Mesenchymal stem cell (in vitro differentiated cells and primary cell): ENCODE measurements around the gene PLXND1.
"Not testable (repeated sequence)": the region's sequence is repeated elsewhere in the genome, so short reads cannot be mapped to it uniquely, and the experiment has no call there.

ENCODE experiments used
- DNase-seq: peaks from one replicate; pipeline ENCODE4 v3.0.0-alpha.2; 2013
- H2AFZ ChIP-seq: one replicate; pipeline ENCODE4 v1.6.1; 2013; ENCODE audit warnings: low read depth, mild to moderate bottlenecking, control low read depth, inconsistent platforms, low read length, moderate library complexity
- H2AK5ac ChIP-seq: 2 replicates; pipeline ENCODE4 v1.6.1; 2013; ENCODE audit warnings: low read length, moderate library complexity, mild to moderate bottlenecking, inconsistent platforms; ENCODE audit not compliant: severe bottlenecking
- H2BK120ac ChIP-seq: one replicate; pipeline ENCODE4 v1.6.1; 2013; ENCODE audit warnings: low read depth, mild to moderate bottlenecking, inconsistent platforms, low read length, moderate library complexity
- H2BK12ac ChIP-seq, 2 experiments: one replicate each; pipeline ENCODE4 v1.6.1; 2013; ENCODE audit warnings: inconsistent platforms in 2 of 2, low read length in 2 of 2, mild to moderate bottlenecking in 2 of 2, moderate library complexity in 2 of 2, control low read depth in 1 of 2
- H2BK15ac ChIP-seq: one replicate; pipeline ENCODE4 v1.6.1; 2013; ENCODE audit warnings: mild to moderate bottlenecking, low read depth, inconsistent platforms; ENCODE audit not compliant: poor library complexity, severe bottlenecking
- H2BK5ac ChIP-seq: 2 replicates; pipeline ENCODE4 v1.6.1; 2013; ENCODE audit warnings: low read depth, mild to moderate bottlenecking, low read length, control low read depth, inconsistent platforms; ENCODE audit not compliant: poor library complexity, severe bottlenecking
- H3K14ac ChIP-seq, 2 experiments: one replicate each; pipeline ENCODE4 v1.6.1; 2013; ENCODE audit warnings: inconsistent platforms in 2 of 2, low read length in 2 of 2, control low read depth in 1 of 2, mild to moderate bottlenecking in 1 of 2, moderate library complexity in 1 of 2
- H3K18ac ChIP-seq, 2 experiments: one replicate each; pipeline ENCODE4 v1.6.1; 2013; ENCODE audit warnings: inconsistent platforms in 2 of 2, low read length in 2 of 2, control low read depth in 1 of 2, low read depth in 1 of 2, mild to moderate bottlenecking in 1 of 2
- H3K23ac ChIP-seq, 2 experiments: one replicate each; pipeline ENCODE4 v1.6.1; 2013; ENCODE audit warnings: inconsistent platforms in 2 of 2, low read length in 2 of 2, mild to moderate bottlenecking in 2 of 2, moderate library complexity in 2 of 2, control low read depth in 1 of 2
- H3K27ac ChIP-seq: 2 replicates; pipeline ENCODE4 v1.5.1; 2013; ENCODE audit warnings: mild to moderate bottlenecking, moderate library complexity, low read length, control low read depth, inconsistent platforms; ENCODE audit not compliant: poor library complexity, severe bottlenecking
- H3K27me3 ChIP-seq, 2 experiments: 2 replicates each; pipeline versions ENCODE4 v1.6.1 to v1.7.0; 2013; ENCODE audit warnings: low read length in 2 of 2, mild to moderate bottlenecking in 2 of 2, moderate library complexity in 2 of 2, control low read depth in 1 of 2, inconsistent platforms in 1 of 2; ENCODE audit not compliant: control insufficient read depth in 1 of 2, insufficient read depth in 1 of 2
- H3K36me3 ChIP-seq, 2 experiments: 2 replicates each; pipeline versions ENCODE4 v1.6.1 to v1.7.0; 2013; ENCODE audit warnings: low read length in 2 of 2, control low read depth in 1 of 2, inconsistent platforms in 1 of 2, low read depth in 1 of 2, mild to moderate bottlenecking in 1 of 2; ENCODE audit not compliant: insufficient read depth in 2 of 2, control insufficient read depth in 1 of 2
- H3K4ac ChIP-seq, 2 experiments: one replicate each; pipeline ENCODE4 v1.6.1; 2013; ENCODE audit warnings: inconsistent platforms in 2 of 2, low read length in 2 of 2, mild to moderate bottlenecking in 2 of 2, moderate library complexity in 2 of 2, control low read depth in 1 of 2, low read depth in 1 of 2
- H3K4me1 ChIP-seq: 2 replicates; pipeline ENCODE4 v1.6.1; 2013; ENCODE audit warnings: low read depth, low read length, control low read depth; ENCODE audit not compliant: control insufficient read depth, insufficient read depth
- H3K4me2 ChIP-seq: 2 replicates; pipeline ENCODE4 v1.6.1; 2013; ENCODE audit warnings: low read length, mild to moderate bottlenecking, inconsistent platforms; ENCODE audit not compliant: poor library complexity, severe bottlenecking
- H3K4me3 ChIP-seq, 2 experiments: 2 replicates each; pipeline versions ENCODE4 v1.5.1 to v1.7.0; 2013; ENCODE audit warnings: low read length in 2 of 2, mild to moderate bottlenecking in 2 of 2, control low read depth in 1 of 2, low read depth in 1 of 2; ENCODE audit not compliant: insufficient read depth in 1 of 2
- H3K79me1 ChIP-seq: replicated peaks from 2 replicates; pipeline ENCODE4 v1.6.1; 2013; ENCODE audit warnings: mild to moderate bottlenecking, control low read depth, low read length, inconsistent platforms; ENCODE audit not compliant: poor library complexity, severe bottlenecking
- H3K9ac ChIP-seq: 2 replicates; pipeline ENCODE4 v1.7.0; 2013; ENCODE audit warnings: mild to moderate bottlenecking, low read length, moderate library complexity
- H3K9me3 ChIP-seq: 2 replicates; pipeline ENCODE4 v1.7.0; 2013; ENCODE audit warnings: mild to moderate bottlenecking, low read length; ENCODE audit not compliant: control insufficient read depth
- H4K8ac ChIP-seq: one replicate; pipeline ENCODE4 v1.6.1; 2013; ENCODE audit warnings: inconsistent platforms, mild to moderate bottlenecking, low read length, moderate library complexity
- H4K91ac ChIP-seq: one replicate; pipeline ENCODE4 v1.6.1; 2013; ENCODE audit warnings: mild to moderate bottlenecking, low read length, inconsistent platforms
- WGBS: methylation state at CpG from one replicate; pipeline ENCODE4 v1.1.7; 2013; ENCODE audit warnings: mixed read lengths; 5-methylcytosine and 5-hydroxymethylcytosine counted together

PLXND1 gene

DNA sequence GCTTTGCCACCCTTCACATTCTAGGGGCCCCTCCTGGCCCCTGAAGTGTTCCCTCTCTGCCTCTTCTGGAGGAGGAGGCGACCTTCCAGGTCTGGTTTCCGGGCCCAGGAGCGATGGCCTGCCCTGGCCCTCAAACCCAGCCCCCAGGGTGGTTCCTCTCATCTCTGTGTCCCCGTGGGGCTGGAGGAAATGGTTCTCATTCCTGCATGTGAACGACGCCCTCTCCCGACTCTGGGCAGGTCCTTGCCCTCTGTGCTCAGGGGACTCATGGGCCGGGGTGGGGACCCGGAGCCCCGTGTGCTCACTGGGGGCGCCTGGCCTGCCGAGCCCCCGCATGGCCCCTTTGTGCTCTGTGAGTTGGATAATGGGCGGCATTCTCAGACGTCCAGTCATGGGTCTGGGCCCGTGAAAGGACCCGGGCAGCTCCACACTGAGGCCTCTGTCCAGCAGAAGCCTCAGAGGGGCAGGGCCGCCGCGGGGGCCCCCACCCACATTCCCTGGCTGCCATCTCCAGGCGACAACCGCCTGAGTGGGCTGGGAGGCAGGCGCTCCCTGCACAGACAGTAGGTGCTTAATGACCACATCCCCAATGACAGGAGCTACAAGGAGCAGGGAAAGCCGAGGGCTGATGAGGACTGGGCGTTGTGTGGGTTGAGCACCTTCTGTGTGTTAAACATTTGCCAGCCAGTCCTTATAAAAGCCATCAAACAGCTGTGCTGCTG, 5.5 kb upstream of the PLXND1 start:
- Histone ChIP-seq H3K14ac (peak overlapping the region in 1 of 2 experiments; percentile 81), H2BK15ac (peak overlapping the region; percentile 88), H4K91ac (peak overlapping the region; percentile 94), H2BK120ac (peak overlapping the region; percentile 75), H3K9me3 (no peaks in the 10 kb centered on the region), H2BK12ac (peak overlapping the region; percentile 59 to 97), H3K18ac (peak overlapping the region; percentile 77 to 78), H3K79me1 (no peaks in the 10 kb centered on the region), H3K27ac (no peak overlapping the region), H2AK5ac (peak overlapping the region; percentile 75), H4K8ac (peak overlapping the region; percentile 93), H2AFZ (peak overlapping the region; percentile 55), H3K4me2 (no peak overlapping the region), H3K4ac (peak overlapping the region; percentile 76 to 85), H3K4me3 (no peak overlapping the region), H3K27me3 (no peaks in the 10 kb centered on the region), H2BK5ac (no peak overlapping the region), H3K36me3 (no peaks in the 10 kb centered on the region), H3K4me1 (peaks cover 58% of the 10 kb centered on the region), H3K9ac (peak overlapping the region; percentile 24), H3K23ac (no peak overlapping the region)
- 15% methylated on average over 25 of the region's 25 CpGs for WGBS
- DNase-seq, result peak; percentile 84

DNA sequence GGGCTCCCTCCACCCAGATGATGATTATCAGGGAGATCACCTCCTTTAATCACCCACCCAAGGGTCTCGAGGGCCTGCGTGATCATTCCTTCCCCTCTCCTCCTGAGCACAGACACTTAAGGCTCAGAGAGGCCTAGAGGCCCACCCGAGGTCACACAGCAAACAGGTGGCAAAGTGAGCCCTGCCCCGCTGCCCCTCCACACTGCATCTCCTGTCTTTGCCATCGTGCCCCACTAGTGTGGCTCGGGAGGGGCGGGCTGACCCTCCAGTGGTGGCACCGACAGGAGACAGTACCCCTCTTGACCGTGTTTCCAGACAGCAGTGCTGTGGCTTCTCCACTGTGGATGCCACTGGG, 4.9 kb upstream of the PLXND1 start:
- Histone ChIP-seq H3K4ac (peak overlapping the region; percentile 75 to 76), H3K4me1 (peaks cover 56% of the 10 kb centered on the region), H2AFZ (no peak overlapping the region), H3K4me2 (no peak overlapping the region), H2AK5ac (peak overlapping the region; percentile 4), H3K4me3 (no peak overlapping the region), H4K8ac (peak overlapping the region; percentile 93), H3K27me3 (no peaks in the 10 kb centered on the region), H3K23ac (no peak overlapping the region), H3K9me3 (no peaks in the 10 kb centered on the region), H3K36me3 (no peaks in the 10 kb centered on the region), H2BK120ac (peak overlapping the region; percentile 68), H3K9ac (no peak overlapping the region), H2BK15ac (peak overlapping the region; percentile 39), H3K79me1 (no peaks in the 10 kb centered on the region), H3K14ac (peak overlapping the region in 1 of 2 experiments; percentile 81), H2BK12ac (peak overlapping the region; percentile 44 to 97), H4K91ac (peak overlapping the region; percentile 94), H3K27ac (no peak overlapping the region), H3K18ac (peak overlapping the region; percentile 77 to 78), H2BK5ac (peak overlapping the region; percentile 40)
- 86% methylated on average over 9 of the region's 9 CpGs for WGBS
- DNase-seq, result no peak

DNA sequence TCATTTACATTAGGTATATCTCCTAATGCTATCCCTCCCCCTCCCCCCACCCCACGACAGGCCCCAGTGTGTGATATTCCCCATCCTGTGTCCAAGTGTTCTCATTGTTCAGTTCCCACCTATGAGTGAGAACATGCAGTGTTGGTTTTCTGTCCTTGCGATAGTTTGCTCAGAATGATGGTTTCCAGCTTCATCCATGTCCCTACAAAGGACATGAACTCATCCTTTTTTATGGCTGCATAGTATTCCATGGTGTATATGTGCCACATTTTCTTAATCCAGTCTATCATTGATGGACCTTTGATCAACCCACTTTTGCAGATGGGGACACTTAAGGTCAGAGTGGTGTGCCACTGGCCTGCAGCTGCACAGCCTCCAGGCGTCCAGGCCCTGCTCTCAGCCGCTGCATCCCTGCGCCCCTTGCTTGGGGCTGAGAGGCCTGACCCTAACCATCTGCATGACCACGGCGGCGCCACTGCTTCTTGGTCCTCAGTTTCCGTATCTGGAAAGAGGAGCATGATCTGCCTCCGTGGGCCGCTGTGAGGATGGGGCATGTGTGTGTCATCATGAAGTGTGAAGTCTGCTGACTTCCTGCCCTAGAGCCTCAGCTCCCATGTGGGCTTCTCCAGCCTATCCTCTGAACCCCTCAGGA, 4.4 kb upstream of the PLXND1 start:
- DNase-seq, H3K36me3 ChIP-seq, H3K27ac ChIP-seq, H2BK5ac ChIP-seq, H3K27me3 ChIP-seq, H3K4me2 ChIP-seq, H4K91ac ChIP-seq, H3K4me3 ChIP-seq, H2AFZ ChIP-seq, H3K79me1 ChIP-seq, H3K9me3 ChIP-seq, H2BK15ac ChIP-seq, H3K9ac ChIP-seq: not testable (repeated sequence)
- Histone ChIP-seq H3K18ac (peak overlapping the region; percentile 13 to 78), H2BK120ac (peak overlapping the region; percentile 68), H3K4me1 (peaks cover 54% of the 10 kb centered on the region), H3K14ac (peak overlapping the region in 1 of 2 experiments; percentile 86), H2BK12ac (peak overlapping the region; percentile 44 to 75), H2AK5ac (peak overlapping the region; percentile 30), H3K23ac (peak overlapping the region in 1 of 2 experiments; percentile 20), H3K4ac (peak overlapping the region; percentile 47 to 49), H4K8ac (peak overlapping the region; percentile 93)
- WGBS, result 97% methylated on average over 5 of the region's 11 CpGs

DNA sequence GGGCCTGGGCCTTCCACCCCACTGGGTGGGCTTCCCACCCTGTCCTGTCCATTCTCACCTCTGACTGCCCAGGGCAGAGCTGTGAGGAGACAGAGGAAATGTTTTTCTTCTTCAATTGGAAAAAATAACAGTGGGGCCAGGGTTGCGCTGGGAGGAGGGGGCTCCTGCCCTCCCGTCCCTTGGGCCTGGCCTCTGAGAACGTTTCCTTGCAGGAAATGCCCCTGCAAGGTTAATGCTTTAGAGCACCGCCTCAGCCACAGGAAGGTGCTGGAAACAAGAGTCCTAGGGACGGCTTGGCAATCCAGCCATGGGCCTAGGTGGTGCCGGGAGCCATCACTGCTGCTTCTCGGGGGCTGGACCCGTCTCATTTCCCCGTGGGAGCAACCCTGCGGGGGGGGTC, 3.8 kb upstream of the PLXND1 start:
- Histone ChIP-seq H3K4me3 (no peak overlapping the region), H2BK5ac (no peak overlapping the region), H4K91ac (peak overlapping the region; percentile 76), H3K14ac (peak overlapping the region in 1 of 2 experiments; percentile 83), H2AK5ac (peak overlapping the region; percentile 72), H2BK15ac (peak overlapping the region; percentile 65), H2AFZ (no peak overlapping the region), H4K8ac (peak overlapping the region; percentile 64), H3K79me1 (no peaks in the 10 kb centered on the region), H3K27me3 (no peaks in the 10 kb centered on the region), H2BK12ac (peak overlapping the region; percentile 70 to 96), H3K27ac (no peak overlapping the region), H3K4me1 (peaks cover 55% of the 10 kb centered on the region), H3K18ac (peak overlapping the region; percentile 86 to 93), H3K4ac (peak overlapping the region; percentile 37 to 69), H3K9me3 (no peaks in the 10 kb centered on the region), H2BK120ac (peak overlapping the region; percentile 85), H3K4me2 (no peak overlapping the region), H3K23ac (no peak overlapping the region), H3K36me3 (no peaks in the 10 kb centered on the region), H3K9ac (no peak overlapping the region)
- WGBS, result 56% methylated on average over 7 of the region's 10 CpGs
- no peak for DNase-seq
